ENCODE data around the gene NCK1.

Gene NCK1

GRCh38 chr3:136988651-136989050 lies 126.6 kb downstream of the NCK1 start:
- H3K27me3 ChIP-seq (ENCODE audit: control insufficient read depth, insufficient read depth, low read length), result no peaks in the 10 kb centered on the region
- no peak overlapping the region for H3K4me3 ChIP-seq (ENCODE audit: low read length)
- H3K36me3 ChIP-seq (ENCODE audit: control insufficient read depth, insufficient read depth, low read length), result no peaks in the 10 kb centered on the region
- H3K4me1 ChIP-seq (ENCODE audit: control insufficient read depth, insufficient read depth, low read length), result no peaks in the 10 kb centered on the region
- H3K27ac ChIP-seq (ENCODE audit: low read depth, low read length), result no peak overlapping the region
- H3K9ac ChIP-seq (ENCODE audit: low read length), result no peak overlapping the region

DNA sequence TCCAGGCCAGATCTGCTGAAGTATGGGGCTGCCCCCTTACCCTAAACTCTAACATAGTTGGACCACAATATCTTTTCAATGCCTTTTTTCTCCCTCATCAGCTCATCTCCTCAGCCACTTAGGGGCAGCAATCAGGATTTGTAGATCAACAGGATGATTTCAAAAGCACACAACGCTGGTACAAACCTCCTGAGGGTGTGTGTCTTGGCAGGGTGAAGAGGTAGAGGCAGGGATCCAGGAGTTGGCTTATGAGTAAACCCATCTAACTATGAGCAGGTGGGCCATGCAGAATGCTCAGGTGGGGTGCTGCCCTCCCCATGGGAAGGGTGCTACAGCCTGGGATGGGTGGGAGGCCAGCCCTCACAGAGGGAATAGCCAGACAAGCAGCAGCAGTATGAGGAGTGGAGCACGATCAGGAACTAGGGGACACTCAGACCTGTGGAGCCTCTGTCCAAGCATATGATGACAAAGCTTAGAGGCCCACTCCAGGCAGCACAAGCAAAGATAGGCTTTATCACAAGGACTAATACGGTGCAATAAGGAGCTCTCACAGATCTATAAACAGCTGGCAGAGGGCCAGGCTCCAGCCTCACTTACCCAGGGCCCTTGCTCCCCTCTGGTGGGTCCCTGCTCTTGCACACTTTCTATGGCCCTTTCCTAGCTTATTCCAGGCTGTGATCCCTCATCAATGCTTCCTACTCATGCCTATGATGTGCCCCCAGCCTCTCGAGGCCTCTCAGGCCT lies 127.9 kb downstream of the NCK1 start:
- Histone ChIP-seq H3K27me3 (ENCODE audit: control insufficient read depth, insufficient read depth, low read length) (no peaks in the 10 kb centered on the region), H3K4me1 (ENCODE audit: control insufficient read depth, insufficient read depth, low read length) (no peaks in the 10 kb centered on the region), H3K27ac (ENCODE audit: low read depth, low read length) (no peak overlapping the region), H3K4me3 (ENCODE audit: low read length) (no peak overlapping the region), H3K9ac (ENCODE audit: low read length) (no peak overlapping the region), H3K36me3 (ENCODE audit: control insufficient read depth, insufficient read depth, low read length) (no peaks in the 10 kb centered on the region)

- Histone ChIP-seq H3K4me3 (ENCODE audit: low read length) (no peak overlapping the region), H3K9ac (ENCODE audit: low read length) (no peak overlapping the region), H3K27me3 (ENCODE audit: control insufficient read depth, insufficient read depth, low read length) (no peaks in the 10 kb centered on the region), H3K4me1 (ENCODE audit: control insufficient read depth, insufficient read depth, low read length) (no peaks in the 10 kb centered on the region), H3K36me3 (ENCODE audit: control insufficient read depth, insufficient read depth, low read length) (no peaks in the 10 kb centered on the region), H3K27ac (ENCODE audit: low read depth, low read length) (no peak overlapping the region)
Observed at GRCh38 chr3:136990826-136991225, 128.8 kb downstream of the NCK1 start.

DNA sequence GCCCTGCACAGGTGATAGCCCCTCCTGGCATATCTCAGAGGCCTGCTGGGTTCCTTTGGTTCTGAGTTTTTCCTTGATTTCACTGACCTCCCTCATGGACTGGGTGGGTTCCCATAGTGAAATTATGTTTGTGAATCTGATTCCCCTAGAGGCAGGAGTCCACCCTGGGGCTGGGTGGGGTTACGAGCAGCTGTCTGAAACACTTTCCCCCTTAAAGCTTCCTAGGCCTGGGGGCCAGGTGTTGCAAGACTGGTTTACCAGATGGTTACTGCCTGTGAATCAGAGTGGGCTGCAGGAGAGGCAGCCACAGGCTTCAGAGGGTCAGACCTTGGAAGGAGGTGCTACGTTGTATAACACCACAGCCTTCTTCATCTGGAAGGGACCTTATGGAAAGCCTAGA lies 130.1 kb downstream of the NCK1 start:
- Histone ChIP-seq H3K36me3 (ENCODE audit: control insufficient read depth, insufficient read depth, low read length) (no peaks in the 10 kb centered on the region), H3K27ac (ENCODE audit: low read depth, low read length) (no peak overlapping the region), H3K9ac (ENCODE audit: low read length) (no peak overlapping the region), H3K4me3 (ENCODE audit: low read length) (no peak overlapping the region), H3K4me1 (ENCODE audit: control insufficient read depth, insufficient read depth, low read length) (no peaks in the 10 kb centered on the region), H3K27me3 (ENCODE audit: control insufficient read depth, insufficient read depth, low read length) (no peaks in the 10 kb centered on the region)

DNA sequence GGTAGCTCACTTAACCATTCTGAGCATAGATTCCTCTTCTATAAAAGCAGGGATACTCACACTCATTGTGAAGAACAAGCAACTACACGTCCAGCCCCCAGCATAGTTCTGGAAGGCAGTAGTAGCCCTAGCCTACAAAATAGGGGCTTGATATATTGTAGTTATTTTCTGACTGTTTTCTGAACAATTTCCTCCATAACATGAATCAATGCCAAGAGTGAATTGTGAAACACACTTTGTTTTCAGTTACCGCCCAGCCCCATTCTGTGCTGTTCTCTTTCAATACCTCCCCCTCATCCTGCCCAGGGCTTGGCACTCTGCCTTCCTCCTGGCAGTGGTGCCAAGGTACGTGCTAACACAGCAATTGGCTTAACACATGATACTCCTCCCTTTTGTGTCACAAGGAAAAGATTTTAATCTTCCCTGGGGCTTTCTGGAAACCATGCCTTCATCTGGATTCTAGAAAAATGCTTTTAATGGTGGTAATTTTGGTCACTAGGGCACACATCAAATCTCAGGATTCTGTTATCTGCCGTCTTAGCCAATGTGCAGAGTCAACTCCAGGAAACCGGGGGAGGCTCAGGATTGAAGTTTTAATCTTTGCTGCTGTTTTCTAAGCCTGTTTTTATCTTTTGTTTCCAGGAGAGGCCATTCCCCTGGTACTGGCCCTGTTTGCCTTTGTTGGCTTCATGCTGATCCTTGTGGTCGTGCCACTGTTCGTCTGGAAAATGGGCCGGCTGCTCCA lies 132.9 kb downstream of the NCK1 start:
- no peak overlapping the region for H3K9ac ChIP-seq (ENCODE audit: low read length)
- no peaks in the 10 kb centered on the region for H3K36me3 ChIP-seq (ENCODE audit: control insufficient read depth, insufficient read depth, low read length)
- H3K4me3 ChIP-seq (ENCODE audit: low read length), result no peak overlapping the region
- no peaks in the 10 kb centered on the region for H3K27me3 ChIP-seq (ENCODE audit: control insufficient read depth, insufficient read depth, low read length)
- H3K27ac ChIP-seq (ENCODE audit: low read depth, low read length), result peak overlapping the region; percentile 30
- no peaks in the 10 kb centered on the region for H3K4me1 ChIP-seq (ENCODE audit: control insufficient read depth, insufficient read depth, low read length)

DNA sequence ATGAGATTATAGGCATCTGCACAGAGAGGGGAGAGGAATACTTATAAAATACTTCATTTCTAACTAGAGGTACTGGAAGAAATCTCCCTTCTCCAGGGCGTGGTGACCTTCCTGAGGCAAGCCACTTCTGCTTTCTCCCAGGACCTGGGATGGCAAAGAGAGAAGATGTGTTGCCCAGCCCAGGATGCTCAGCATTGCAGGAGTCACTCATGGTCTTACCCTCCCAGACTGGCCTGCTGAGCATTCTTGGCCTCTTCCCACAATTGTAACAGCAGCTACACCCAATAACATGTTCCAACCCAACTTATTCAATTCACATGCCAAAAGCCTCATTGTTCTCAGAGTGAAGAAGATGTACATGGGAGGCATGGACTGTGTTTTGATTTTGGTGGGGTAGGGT lies 133.6 kb downstream of the NCK1 start:
- H3K27ac ChIP-seq (ENCODE audit: low read depth, low read length), result peak overlapping the region; percentile 30
- H3K9ac ChIP-seq (ENCODE audit: low read length), result no peak overlapping the region
- no peak overlapping the region for H3K4me3 ChIP-seq (ENCODE audit: low read length)
- no peaks in the 10 kb centered on the region for H3K27me3 ChIP-seq (ENCODE audit: control insufficient read depth, insufficient read depth, low read length)
- H3K4me1 ChIP-seq (ENCODE audit: control insufficient read depth, insufficient read depth, low read length), result no peaks in the 10 kb centered on the region
- no peaks in the 10 kb centered on the region for H3K36me3 ChIP-seq (ENCODE audit: control insufficient read depth, insufficient read depth, low read length)
